Measurements from ENCODE around the gene STUM.

The STUM gene

DNA sequence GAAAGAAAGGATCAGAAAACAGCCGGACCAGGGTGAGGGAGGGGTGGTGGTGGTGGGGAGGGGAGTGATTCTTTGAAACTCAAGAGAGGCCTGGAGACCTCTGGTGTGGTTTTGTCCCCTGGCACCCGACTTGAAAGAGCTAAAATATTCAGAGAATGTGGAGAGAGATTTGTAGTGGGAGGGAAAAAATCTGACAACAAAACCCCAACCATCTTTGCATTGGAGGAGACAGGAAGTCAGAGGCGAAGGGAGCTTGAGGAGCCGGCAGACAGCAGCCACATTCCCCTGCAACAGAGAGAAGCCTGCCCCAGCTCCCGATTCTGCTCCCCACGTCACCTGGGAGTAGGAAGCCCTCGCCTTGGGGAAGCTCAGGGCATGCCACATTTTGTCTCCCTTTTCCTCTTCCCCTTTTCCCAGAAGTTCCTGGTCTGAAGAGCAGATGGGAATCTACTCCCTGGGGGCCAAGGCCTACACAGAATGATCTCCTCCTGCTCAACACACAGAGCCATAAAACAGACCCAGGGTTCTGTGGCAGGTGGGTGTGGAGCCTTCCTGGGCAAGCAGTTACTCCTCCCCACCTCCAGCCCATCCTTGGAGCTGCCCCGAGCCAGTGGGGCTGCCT, 105.6 kb downstream of the STUM start:
- DNase-seq (ENCODE audit: low spot score) = no peak

GRCh38 chr1:226654668-226655055, 106.1 kb downstream of the STUM start:
- DNase-seq (ENCODE audit: low spot score) = no peak

GRCh38 chr1:226655251-226656163, 106.9 kb downstream of the STUM start:
- no peak for DNase-seq (ENCODE audit: low spot score)

DNA sequence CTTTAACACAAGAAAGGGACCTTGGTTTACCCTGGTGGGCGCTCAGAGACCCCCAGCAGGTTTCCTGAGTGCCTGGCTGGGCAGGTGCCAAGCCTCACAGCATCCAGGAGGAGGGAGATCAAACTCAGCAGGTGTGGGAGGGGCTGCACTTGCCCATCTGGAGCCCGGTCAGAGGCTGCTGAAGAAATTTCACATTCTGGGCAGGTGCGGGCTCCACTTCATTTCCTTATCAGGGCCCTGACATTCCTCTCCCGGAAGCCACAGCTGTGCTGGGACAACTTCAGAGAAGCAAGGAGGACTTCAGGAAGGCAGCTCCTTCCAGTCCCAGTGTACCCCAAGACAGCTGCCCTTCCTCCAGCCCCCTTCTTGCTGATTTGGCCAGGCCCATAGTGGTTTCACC, 107.6 kb downstream of the STUM start:
- no peak for DNase-seq (ENCODE audit: low spot score)

DNA sequence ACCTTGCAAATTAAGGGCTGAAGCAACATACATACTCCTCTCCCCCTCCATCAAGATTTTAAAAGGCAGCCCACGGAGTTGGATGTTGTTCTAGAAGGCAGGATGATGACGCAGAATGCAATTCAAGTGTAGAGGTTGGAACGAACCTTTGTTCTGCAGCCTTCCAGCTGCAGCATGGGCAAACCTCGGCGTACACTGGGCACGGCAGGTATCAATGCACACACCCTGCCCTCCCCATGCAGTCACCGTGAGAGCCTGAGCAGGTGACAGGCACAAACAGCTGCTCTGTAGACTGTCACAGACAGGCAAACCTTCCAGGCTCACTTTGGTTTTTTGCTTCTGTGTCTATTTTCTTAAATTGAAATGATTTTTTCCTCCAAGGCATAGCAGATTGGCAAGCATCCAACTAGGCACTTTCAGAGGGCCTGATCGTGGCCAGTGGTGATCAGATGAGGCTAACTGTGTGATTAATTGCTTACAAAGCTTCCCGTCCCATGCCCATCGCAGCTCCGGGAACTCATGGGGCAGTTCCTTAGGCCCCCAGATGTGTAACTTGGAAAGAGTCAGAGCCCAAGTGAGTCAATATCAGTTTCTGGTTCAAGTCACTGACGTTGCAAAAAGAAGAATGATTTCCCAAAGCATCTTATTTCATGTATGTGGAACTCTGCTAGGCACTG, 108.2 kb downstream of the STUM start:
- no peak for DNase-seq (ENCODE audit: low spot score)

- peak; percentile 84 for DNase-seq (ENCODE audit: low spot score)
Observed at GRCh38 chr1:226657895-226658545, 109.5 kb downstream of the STUM start.

DNA sequence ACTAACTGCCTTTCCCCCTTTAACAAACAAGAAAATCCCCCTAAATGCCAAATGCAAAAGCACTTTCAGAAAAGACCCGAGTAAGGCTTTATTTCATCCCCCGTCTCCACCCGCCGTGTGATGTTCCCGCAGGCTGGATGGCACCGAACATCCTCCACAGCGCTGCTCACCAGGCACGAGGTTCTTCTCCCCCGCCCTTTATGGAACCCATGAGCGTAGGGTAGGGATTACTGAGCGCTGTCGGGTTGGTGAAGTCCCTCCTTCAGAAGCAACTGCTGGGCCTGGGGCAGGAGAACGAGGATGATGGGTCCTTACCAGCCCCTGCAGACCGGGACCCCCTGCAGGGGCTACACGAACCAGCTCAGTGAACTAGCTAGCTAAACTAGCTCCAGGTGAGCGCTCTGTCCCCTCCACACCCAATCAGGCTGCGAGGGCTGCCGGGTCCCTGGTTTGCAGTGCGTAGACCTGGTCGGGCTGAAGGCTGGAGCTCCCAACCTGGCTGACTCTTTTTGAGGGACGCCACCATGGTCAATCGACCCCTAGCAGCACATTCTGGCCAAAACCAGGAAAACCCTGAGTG, 110.1 kb downstream of the STUM start:
- peak; percentile 43 for DNase-seq (ENCODE audit: low spot score)

All from Ammon's horn (tissue), 1 donor.